ENCODE results near the gene RRAGC.

DNA sequence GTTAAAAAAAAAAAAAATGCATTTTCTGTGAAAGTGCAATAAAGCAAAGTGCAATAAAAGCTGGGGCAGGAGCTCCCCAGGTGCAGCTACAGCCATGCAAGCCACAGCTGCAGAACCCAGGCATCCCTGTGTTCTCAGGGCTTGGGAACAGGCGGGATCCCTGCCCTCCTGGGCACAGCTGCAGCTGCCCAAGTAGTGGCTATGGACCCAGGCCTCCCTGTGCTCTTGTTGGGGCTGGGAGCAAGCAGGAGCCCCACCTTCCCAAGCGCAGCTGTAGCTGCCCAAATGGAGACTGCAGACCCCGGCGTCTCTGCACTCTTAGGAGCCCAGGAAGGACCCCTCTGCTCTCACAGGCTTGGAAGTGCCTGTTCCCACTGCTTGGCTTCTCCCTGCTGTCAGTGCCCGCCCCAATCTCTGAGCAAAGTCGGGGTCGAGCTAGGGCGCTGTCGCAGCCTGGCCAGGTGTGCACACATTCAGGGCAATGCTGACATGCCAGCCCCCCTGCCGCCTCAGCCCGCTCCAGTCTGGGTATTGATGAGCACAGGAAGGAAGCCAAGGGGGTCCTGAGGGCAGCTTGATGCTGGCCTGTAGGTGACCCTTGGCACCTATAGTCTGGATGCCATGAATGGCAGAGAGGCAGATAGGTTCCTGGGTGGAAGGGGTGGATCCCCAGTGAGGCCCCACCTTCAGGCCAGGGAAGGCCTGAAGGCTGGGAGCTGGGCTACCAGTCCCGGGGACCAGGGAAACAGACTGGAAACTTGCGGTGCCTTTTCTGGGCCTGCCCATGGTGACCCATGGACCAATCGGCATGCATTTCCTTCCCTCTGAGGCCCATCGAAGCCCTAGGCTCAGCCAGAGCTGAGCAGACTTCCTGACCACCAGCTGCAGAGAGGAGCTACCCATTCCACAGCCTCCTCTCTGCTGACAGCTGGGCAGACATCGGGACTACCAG is 58.6 kb downstream of the RRAGC start:
- no peak for TF ChIP-seq CTCF (conservative IDR thresholded peaks at IDR 0.05 in 1 of 2, IDR thresholded peaks at IDR 0.05 in 1 of 2; ENCODE audit: low read depth in 1 of 2, low read length in 2 of 2)
- no peak for TF ChIP-seq EZH2 (IDR thresholded peaks at IDR 0.05; ENCODE audit: low read length, missing control alignments)
